GM21723 (cell line): Measurements from ENCODE around the gene PPP1R12C.
"Not testable (repeated sequence)": the region's sequence is repeated elsewhere in the genome, so short reads cannot be mapped to it uniquely, and the experiment has no call there.

Experiments
- ATAC-seq: cut with Tn5 transposase; IDR thresholded peaks from one replicate; pipeline ENCODE4 v1.9.1; 2021; ENCODE audit warnings: mild to moderate bottlenecking, moderate library complexity; ENCODE audit not compliant: unreplicated experiment

PPP1R12C gene

DNA sequence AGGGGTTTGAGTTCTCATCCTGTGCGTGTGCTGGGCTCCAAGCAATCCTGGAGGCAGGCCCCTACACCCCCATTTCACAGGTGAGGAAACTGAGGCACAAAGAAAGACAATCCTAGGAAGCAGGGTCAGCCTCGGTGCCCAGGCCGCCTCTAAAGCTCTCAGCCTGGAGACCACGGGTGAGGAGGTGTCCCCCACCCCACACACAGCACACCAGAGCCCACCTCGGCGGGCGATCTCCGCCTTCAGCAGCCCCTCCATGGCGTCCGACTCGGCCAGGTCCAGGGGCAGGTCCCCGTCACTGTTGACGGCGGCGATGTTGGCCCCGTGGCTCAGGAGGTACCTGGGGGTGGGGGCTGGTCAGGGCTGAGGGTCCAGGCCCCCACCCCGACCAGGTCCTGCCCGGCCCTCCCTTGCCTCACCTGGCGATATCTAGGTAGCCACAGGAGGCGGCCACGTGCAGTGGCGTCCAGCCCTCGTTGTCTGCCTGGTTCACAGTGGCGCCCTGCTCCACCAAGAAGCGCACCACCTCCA lies 5.1 kb downstream of the PPP1R12C start:
- no peak for ATAC-seq

DNA sequence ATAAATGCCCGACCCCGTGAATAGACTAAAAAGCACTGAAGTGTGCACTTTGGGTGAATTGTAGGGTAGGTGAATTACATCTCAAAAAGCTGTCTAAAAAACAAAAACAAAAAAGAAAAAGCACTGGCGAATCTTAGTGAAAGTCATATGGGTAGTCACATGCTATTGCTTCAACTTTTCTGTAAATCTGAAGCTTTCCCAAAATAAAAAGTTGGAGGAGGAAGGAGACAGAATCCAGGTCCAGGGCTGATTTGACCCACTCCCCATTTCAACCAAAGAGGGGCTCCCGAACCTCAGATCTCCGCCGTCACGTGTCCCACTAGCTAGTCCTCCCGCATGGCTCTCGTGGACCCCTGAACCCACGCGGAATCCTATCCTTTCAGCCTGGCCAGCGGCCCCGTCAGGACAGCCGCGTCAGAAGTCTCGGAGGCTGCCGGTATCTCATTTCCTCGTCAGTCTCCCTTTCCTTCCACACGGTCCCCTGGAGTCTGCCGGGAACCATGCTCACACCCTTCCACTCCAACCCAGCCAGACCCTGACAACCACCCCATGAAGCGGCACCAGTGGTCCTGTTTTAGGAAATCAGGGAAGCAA lies 6.1 kb downstream of the PPP1R12C start:
- no peak for ATAC-seq

GRCh38 chr19:55109527-55110291 lies 7.7 kb downstream of the PPP1R12C start:
- no peak for ATAC-seq

- ATAC-seq = not testable (repeated sequence)
Measured at GRCh38 chr19:55107252-55107651, 10.2 kb downstream of the PPP1R12C start.

GRCh38 chr19:55106591-55106990 lies 10.8 kb downstream of the PPP1R12C start:
- ATAC-seq = no peak

DNA sequence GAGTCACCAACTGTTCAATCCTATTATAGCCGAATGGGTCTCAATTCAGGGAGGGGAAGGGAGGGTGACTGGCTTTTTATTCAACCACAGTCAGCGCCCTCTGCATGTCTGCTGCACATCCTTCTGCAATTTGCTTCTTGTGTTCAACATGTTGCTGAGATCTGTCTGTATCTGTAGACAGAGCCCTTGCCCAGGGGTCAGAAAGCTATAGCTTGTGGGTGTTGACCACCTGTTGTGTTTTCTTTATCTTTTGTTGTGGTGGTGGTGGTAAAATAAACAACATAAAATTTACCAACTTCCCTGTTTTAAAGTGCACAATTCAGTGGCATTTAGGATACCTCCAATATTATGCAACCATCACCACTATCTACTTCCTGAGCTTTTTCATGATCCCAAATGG lies 12.2 kb downstream of the PPP1R12C start:
- no peak for ATAC-seq

DNA sequence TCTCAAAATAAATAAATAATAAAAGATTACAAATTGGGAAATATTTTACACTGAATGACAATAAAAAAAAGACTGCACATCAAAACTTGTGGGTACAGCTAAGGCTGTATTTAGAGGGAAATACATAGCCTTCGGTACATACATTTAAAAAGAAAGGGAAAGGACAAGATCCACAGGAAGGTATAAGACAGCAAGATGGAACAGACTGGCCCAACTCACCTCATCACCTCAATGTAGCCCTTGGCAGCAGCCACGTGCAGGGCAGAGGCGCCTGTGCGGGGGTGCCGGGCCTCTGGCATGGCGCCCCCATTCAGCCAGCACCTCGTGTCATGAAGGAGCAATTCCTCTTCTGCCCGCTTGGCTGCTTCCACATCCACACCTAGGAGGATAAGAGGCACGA lies 14.2 kb downstream of the PPP1R12C start:
- ATAC-seq = no peak

GRCh38 chr19:55101261-55101660 lies 16.2 kb downstream of the PPP1R12C start:
- ATAC-seq = no peak

DNA sequence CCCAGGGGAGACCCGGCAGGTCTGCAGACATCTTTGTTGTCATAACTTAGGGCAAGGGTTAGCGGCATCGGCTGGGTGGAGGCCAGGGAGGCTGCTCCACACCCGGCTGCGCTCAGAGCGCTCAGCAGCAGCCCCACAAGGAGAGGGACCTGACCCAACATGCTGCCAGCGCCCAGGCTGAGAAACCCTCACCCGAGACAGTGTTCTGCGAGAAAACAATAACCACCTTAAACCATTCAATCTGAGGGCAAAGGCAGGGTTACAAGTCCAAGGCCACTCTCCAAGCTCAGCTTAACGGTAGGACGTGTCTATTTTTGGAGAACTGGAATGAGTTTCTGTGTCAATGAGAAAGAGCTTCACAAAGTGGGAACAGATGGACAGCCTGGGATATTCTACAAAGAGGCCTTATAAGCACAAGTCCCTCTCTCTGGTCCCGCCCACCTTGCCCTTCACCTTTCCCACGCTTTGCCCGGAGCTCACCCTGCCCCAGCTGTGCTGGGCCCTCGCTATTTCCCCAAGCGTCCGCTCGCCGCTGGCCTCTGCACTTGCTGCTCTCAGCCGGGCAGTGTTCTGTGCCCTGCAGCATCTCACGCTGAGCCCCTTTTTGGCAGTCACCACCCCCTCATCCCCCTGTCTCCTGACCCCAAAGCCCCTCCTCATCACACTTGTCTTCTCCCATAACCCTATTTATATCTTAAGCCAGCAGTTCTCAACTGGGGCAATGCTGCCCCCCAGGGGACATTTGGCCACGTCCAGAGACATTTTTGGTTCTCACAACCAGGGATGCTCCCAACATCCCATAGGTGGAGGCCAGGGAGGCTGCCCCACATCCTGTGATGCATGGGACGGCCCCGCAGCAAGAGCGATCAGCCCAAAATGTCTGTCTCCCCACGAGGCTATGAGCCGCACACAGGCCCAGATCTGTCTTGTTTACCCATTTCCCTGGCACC lies 17.6 kb downstream of the PPP1R12C start:
- ATAC-seq = no peak

DNA sequence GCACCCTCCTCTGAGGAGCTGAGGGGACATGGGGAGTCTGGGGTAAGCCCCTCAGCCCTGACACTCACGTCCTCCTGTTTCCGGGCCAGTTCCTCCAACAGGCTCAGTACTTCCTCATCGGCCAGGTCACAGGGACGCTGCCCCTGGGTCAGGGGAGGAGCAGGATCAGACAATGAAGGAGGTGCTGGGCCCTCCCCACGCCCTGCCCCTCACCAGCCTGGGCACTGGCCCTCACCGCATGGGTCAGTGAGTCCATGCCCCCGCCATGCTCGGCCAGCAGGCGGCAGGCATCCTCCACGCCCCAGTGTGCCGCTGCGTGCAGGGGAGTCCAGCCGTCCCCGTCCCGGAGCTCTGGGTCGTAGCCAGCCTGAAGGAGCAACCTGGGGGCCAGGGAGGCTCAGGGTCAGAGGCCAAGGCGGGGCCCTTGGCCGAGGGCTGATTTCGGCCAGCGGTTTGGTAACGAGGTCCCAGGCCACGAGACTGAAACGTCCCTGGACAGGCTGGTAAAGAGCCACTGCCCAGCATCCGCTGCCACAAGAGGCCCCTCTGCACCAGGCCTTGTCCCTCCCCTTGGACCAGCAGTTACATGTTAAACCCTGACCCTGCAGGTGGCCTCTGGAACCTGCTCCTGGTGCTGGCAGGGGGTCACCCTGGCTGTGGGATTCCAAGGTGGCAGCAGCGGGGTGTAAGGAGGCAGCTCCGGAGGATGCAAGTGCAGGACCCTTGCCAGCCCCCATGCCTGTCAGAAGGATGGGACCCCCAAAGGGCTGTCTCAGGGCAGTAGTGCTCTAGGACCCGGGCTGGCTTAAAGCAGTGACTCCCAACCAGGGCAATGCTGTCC lies 18.5 kb downstream of the PPP1R12C start:
- no peak for ATAC-seq

GRCh38 chr19:55097864-55098715 lies 19.3 kb downstream of the PPP1R12C start:
- ATAC-seq = no peak

GRCh38 chr19:55096061-55096701 lies 21.3 kb downstream of the PPP1R12C start:
- no peak for ATAC-seq

GRCh38 chr19:55095260-55096060 lies 22.0 kb downstream of the PPP1R12C start:
- no peak for ATAC-seq

DNA sequence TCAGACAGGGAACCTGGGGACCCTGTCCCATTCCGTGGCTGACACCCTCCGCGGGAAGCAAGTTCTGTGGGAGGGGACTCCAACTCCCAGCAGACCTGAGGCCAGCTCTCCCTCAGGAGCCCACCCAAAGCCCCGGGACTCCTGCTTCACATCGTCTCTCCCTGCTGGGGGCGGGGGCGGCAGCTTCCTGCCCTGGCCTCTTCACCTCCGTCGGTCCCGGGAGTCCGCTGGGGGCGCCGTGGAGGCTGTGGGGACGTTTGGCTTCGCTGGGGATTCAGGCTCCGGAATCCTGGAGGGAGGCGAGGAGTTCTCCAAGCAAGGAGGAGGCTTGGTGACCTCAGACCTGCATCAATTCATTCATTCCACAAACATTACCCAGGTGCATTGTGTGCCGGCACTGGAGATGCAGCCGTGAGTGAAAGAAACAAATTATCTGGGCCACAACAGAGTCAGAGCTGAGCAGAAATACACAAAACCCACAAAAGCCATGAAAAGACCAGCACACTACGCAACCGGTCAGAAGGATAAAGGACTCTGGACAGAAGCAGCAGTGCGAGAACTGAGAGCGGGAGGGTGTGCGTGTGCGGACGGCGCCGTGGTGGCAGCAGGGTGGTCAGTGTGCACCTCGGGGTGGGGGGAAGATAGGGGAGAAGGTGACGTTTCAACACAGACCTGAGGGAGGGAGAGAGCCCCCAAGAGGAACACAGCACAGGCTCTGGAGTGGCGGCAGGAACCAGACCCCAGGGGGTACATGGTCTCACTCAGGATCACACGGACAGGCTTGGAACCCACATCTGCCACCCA lies 22.8 kb downstream of the PPP1R12C start:
- no peak for ATAC-seq

- ATAC-seq = no peak
Measured at GRCh38 chr19:55092423-55093318, 24.8 kb downstream of the PPP1R12C start.

- no peak for ATAC-seq
Measured at GRCh38 chr19:55091955-55092354, 25.5 kb downstream of the PPP1R12C start.
